ENCODE results near the gene PACS2. TPM values are rescaled to one million over a fixed set of nuclear protein-coding genes. Genes with fewer than 3 reads are reported as not detected.

The PACS2 gene
- total RNA-seq, 1 experiment from 2014 or later: 55.2 TPM

DNA sequence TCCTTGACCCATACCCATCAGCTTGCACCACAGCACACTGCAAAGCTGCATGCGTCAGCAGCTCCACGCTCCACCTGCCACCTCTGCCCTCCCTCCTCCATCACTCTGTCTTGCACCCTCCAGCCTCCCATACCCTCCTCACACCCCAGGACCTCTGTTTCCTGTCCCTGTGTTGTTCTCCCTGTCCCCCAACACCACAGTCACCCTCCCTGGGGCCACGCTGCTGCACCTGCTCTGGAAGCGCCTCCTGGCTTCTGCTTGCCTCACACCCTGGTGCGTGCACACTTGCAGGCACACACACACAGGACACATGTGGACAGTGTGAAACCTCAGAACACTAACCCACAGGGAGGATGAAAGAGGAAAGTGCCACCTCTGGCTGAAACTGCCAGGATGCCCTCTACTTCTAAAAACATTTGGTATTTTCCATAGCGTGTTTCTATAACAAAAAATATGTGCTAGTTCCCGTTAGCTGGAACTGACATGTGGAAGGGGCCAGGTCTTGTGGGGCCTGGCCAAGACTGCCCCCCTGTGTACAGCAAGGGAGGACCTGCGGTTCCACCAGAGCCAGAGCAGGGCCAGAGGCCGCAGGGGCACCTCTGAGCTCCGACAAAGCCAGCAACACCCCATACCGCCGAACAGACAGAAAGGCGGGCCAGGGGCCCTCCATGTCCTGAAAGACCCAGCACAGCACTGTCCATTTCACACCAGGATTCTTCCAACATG, 23.8 kb upstream of the PACS2 start:
- TF ChIP-seq TCF7L2 (IDR thresholded peaks at IDR 0.05; ENCODE audit: low read depth, low read length) (no peak), POLR2AphosphoS5 (IDR thresholded peaks at IDR 0.05; ENCODE audit: low read depth, low read length) (no peak)
- TF ChIP-seq, protein P1, sequence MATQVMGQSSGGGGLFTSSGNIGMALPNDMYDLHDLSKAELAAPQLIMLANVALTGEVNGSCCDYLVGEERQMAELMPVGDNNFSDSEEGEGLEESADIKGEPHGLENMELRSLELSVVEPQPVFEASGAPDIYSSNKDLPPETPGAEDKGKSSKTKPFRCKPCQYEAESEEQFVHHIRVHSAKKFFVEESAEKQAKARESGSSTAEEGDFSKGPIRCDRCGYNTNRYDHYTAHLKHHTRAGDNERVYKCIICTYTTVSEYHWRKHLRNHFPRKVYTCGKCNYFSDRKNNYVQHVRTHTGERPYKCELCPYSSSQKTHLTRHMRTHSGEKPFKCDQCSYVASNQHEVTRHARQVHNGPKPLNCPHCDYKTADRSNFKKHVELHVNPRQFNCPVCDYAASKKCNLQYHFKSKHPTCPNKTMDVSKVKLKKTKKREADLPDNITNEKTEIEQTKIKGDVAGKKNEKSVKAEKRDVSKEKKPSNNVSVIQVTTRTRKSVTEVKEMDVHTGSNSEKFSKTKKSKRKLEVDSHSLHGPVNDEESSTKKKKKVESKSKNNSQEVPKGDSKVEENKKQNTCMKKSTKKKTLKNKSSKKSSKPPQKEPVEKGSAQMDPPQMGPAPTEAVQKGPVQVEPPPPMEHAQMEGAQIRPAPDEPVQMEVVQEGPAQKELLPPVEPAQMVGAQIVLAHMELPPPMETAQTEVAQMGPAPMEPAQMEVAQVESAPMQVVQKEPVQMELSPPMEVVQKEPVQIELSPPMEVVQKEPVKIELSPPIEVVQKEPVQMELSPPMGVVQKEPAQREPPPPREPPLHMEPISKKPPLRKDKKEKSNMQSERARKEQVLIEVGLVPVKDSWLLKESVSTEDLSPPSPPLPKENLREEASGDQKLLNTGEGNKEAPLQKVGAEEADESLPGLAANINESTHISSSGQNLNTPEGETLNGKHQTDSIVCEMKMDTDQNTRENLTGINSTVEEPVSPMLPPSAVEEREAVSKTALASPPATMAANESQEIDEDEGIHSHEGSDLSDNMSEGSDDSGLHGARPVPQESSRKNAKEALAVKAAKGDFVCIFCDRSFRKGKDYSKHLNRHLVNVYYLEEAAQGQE (IDR thresholded peaks at IDR 0.05; ENCODE audit: insufficient read depth in 1 of 2, low read depth in 2 of 2, low read length in 1 of 2): no peak
- TF ChIP-seq, protein P2, sequence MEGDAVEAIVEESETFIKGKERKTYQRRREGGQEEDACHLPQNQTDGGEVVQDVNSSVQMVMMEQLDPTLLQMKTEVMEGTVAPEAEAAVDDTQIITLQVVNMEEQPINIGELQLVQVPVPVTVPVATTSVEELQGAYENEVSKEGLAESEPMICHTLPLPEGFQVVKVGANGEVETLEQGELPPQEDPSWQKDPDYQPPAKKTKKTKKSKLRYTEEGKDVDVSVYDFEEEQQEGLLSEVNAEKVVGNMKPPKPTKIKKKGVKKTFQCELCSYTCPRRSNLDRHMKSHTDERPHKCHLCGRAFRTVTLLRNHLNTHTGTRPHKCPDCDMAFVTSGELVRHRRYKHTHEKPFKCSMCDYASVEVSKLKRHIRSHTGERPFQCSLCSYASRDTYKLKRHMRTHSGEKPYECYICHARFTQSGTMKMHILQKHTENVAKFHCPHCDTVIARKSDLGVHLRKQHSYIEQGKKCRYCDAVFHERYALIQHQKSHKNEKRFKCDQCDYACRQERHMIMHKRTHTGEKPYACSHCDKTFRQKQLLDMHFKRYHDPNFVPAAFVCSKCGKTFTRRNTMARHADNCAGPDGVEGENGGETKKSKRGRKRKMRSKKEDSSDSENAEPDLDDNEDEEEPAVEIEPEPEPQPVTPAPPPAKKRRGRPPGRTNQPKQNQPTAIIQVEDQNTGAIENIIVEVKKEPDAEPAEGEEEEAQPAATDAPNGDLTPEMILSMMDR (IDR thresholded peaks at IDR 0.05): no peak
- no peak overlapping the region for H3K27ac ChIP-seq (ENCODE audit: low read length)
- H3K36me3 ChIP-seq (ENCODE audit: control insufficient read depth, insufficient read depth, low read length): no peaks in the 10 kb centered on the region
- H3K9me3 ChIP-seq (ENCODE audit: control insufficient read depth, insufficient read depth, low read depth, low read length): no peaks in the 10 kb centered on the region
- H3K4me1 ChIP-seq (ENCODE audit: control insufficient read depth, insufficient read depth, low read length): peaks cover 7% of the 10 kb centered on the region; the same call in 1 of the 2 replicates
- ChIA-PET POLR2A (no interaction called here), CTCF (no interaction called here)
- H3K27me3 ChIP-seq (ENCODE audit: control insufficient read depth, insufficient read depth, low read length): no peaks in the 10 kb centered on the region
- no TSS peak for BruUV-seq (replicated peaks)
- intact Hi-C loops (cut with micrococcal nuclease; ENCODE audit: unreplicated experiment) (no loop called here), in situ Hi-C loops (cut with HindIII; ENCODE audit: low pct_unique_long_range_greater_than_20kb, low sequenced_read_pairs) (no loop called here)
- ATAC-seq (no peak), DNase-seq (ENCODE audit: low read depth, low spot score) (no peak)
- H3K4me3 ChIP-seq (ENCODE audit: low read depth in 2 of 2, low read length in 2 of 2): no peak overlapping the region

DNA sequence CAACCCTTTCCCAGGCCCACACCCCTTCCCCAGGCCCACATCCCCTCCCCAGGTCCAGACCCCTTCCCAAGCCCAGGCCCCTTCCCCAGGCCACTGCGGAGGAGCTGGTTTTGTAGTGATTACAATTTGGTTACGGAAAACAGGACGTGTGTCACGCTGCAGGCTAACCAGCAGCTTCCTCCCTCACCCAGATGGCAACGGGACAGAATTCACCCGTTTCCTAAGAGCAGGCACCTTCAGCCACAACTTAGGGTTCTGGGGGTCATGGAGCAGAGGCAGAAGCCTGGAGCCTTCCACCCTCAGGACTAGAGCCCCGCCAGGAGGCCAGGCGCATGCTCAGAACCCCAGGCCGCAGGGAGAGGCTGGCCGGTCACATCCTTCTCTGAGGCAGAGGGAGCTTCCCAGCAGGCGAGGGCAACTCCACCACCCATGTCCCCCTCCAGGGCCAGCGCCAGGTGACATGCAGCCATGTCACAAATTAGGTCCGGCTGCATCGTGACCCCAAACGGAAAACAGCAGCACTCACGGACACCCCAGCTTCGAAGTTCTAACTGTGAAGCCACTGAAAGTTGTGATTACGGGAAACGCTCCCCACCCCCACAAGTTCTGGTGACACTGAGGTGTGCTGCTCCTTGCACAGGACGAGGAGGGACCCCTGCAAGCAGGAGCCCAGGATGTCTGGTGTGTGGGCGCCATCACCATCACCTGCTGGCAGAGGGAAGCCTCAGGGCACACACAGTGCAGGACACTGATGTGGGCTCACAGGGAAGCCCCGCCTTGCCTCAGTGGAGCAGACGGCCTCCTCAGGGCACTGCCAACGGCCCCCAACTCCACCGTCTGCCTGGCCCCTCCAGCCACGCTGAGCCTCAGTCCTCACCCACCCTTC, 21.5 kb upstream of the PACS2 start:
- TF ChIP-seq TCF7L2 (IDR thresholded peaks at IDR 0.05; ENCODE audit: low read depth, low read length) (no peak), POLR2AphosphoS5 (IDR thresholded peaks at IDR 0.05; ENCODE audit: low read depth, low read length) (no peak), SIN3A (IDR thresholded peaks at IDR 0.05; ENCODE audit: borderline replicate concordance, insufficient read depth, low read depth, low read length) (no peak)
- TF ChIP-seq, protein P1 (IDR thresholded peaks at IDR 0.05; ENCODE audit: insufficient read depth in 1 of 2, low read depth in 2 of 2, low read length in 1 of 2): no peak
- Histone ChIP-seq H3K27me3 (ENCODE audit: control insufficient read depth, insufficient read depth, low read length) (no peaks in the 10 kb centered on the region), H3K4me1 (ENCODE audit: control insufficient read depth, insufficient read depth, low read length) (peaks cover 7% of the 10 kb centered on the region; the same call in 1 of the 2 replicates), H3K27ac (ENCODE audit: low read length) (no peak overlapping the region), H3K36me3 (ENCODE audit: control insufficient read depth, insufficient read depth, low read length) (no peaks in the 10 kb centered on the region), H3K9me3 (ENCODE audit: control insufficient read depth, insufficient read depth, low read depth, low read length) (no peaks in the 10 kb centered on the region), H3K4me3 (ENCODE audit: low read depth in 2 of 2, low read length in 2 of 2) (no peak overlapping the region)
- CTCF ChIA-PET: no interaction called here
- POLR2A ChIA-PET: no interaction called here
- ATAC-seq (no peak), DNase-seq (ENCODE audit: low read depth, low spot score) (no peak)
- intact Hi-C loops (cut with micrococcal nuclease; ENCODE audit: unreplicated experiment): no loop called here
- in situ Hi-C loops (cut with HindIII; ENCODE audit: low pct_unique_long_range_greater_than_20kb, low sequenced_read_pairs): no loop called here
- BruUV-seq (replicated peaks): no TSS peak
